Measurements from ENCODE around the gene TIRAP.
"Not testable (repeated sequence)": the region's sequence is repeated elsewhere in the genome, so short reads cannot be mapped to it uniquely, and the experiment has no call there.

The TIRAP gene, protein sequence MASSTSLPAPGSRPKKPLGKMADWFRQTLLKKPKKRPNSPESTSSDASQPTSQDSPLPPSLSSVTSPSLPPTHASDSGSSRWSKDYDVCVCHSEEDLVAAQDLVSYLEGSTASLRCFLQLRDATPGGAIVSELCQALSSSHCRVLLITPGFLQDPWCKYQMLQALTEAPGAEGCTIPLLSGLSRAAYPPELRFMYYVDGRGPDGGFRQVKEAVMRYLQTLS

DNA sequence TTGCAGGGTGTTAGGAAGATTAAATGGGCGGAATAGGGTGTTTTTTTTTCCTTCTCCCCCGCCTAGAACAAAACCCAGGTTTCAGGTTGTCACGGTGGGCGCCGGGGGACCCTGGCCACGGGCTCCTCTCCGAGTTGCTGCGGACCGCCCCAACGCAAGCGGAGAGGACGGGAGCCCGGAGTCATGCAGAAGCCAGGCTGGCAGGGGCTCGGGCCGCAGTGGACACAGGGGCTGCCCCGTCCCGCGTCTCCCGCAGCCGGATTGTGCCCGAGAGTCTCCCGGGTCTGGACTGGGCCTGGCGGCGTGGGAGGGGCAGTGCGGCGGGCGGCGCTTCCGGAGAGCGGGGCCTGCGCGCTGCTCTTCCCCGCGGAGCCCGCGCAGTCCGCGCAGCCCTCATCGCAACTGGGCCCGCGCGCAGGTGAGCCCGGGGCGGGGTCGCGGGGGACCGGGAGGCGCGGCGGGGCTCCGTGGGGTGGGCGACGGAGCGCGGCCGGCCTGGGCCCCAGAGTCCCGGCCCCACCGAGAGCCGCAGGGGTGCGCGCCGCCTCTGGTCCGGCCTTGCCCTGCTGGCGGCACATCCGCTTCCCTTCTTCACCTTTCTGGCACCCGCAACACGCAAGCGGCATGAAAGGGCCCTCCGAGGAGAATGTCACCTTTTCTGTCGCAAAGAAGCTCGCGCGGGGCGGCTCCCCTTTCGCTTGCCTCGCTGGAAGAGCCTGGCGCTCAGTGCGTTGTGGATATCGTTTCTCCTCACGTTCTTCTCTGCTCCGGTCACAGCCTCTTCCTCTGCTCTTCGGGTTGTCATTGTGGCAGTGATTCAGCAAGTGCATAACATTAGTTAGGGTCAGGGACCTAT, at the start of gene TIRAP:
Gene TIRAP (plus strand): TSS at position 358 of the 856 bp plus-strand sequence. CDS start 7,802 bp downstream, outside the sequence.
- DNase-seq = peak; percentile 71

- DNase-seq = no peak
These were observed 49.5 kb upstream of the TIRAP start for GRCh38 chr11:126233391-126233790.

DNA sequence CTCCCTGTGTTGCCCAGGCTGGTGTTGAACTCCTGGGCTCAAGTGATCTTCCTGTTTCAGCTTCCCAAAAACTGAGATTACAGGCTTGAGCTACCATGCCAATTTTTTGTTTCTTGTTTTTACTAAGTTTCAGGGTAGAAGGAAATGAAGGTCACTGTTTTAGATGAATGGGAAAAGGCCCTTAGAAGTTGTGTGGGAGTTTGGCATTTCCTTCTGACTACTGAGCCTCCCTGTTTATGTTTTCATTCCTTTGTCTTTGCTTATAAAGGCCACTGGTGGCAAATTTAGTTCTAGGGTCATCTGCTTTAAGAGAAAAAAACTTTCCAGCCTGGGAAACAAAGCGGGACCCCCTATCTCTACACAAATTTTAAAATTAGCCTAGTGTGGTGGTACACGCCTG, 36.3 kb upstream of the TIRAP start:
- DNase-seq = no peak

GRCh38 chr11:126253265-126253664, 29.6 kb upstream of the TIRAP start:
- no peak for DNase-seq

DNA sequence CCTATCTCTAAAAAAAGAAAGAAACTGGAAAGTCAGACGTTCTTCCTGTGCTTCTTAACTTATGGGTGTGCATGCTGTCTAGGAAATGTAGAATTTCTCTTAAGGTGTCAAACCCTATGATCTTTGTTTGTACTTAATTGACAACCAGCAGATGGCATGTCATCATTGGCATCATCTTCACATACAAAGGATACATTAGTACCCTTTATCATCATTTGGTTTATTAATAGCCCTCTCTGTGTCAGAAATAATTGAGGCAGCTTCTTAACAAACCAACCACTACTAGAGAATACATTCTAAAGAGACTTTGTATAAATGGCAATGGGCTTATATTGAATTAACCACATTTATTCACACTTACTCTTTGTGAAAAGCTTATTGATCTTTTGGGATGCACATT, 28.1 kb upstream of the TIRAP start:
- DNase-seq = no peak

- not testable (repeated sequence) for DNase-seq
These were observed 27.4 kb upstream of the TIRAP start for GRCh38 chr11:126255507-126255906.

DNA sequence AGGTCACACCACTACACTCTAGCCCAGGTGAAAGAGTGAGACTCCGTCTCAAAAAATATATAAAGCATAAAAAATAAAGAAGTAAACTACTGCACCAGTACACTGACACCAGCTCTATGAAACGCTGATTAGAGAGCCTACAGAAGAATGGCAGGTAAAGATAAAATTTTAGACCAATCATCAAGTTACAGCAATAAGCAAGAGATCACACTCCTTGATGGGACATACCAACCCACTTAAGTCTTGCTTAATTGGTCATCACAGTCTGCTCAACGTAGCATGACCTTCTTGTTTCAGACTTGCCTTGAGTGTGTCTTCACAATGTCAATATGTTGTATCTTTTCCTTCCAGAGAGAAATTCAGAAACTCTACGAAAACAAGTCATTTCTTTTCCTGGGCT, 26.7 kb upstream of the TIRAP start:
- no peak for DNase-seq

DNA sequence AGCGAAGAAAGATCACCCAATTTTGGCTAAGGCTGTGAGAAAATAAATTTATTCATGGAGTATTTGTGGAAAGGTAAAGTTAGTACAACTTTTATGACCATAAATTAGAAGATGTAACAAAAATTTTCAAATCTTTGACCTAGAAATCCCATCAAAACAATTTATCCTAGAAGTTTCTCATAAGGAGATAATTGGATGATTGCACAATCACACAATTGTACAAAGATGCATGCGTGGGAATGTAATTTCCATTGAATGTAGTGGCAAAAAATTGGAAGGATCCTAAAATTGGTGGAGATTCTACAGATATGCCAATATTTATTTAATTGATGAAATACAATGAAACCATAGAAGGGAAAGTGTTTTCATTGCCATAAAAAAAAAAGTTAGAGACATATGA, 25.7 kb upstream of the TIRAP start:
- no peak for DNase-seq

DNA sequence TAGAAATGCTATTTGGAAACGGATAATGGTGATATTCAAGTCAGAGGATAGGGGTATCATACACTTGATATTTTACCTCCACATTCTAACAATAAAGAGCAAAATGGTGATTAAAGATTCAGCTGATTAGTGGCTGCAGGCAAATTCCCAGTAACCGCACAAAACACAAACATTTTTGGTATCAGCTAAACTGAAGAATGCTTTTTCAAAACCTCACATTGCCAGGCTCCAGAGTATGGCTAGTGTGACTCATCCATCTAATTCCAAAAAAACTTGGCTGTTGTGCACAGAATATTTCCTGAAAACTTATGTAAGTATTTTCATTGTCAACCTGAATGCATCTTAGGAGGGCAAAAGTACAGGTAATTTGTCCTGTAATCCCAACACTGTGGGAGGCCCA, 25.1 kb upstream of the TIRAP start:
- no peak for DNase-seq

DNA sequence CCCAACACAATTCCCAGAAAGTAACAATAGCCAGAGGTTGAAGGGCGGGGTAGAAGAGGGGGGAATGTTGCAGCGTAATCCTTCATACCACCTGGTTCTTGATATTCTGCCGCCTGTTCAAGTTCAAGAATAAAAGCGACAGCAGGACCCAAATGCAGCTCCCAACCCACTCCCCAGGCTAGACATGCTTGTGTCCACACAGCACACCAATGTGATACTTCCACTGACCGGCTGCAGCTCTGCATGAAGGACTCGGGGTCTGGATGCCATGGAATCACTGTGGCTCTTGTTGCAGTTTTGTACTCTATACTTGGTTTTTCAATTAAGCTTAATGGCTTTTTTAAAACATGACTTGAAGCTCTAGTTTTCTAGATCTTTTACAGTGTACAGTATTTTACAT, 20.7 kb upstream of the TIRAP start:
- no peak for DNase-seq

GRCh38 chr11:126263489-126263888, 19.4 kb upstream of the TIRAP start:
- no peak for DNase-seq

DNA sequence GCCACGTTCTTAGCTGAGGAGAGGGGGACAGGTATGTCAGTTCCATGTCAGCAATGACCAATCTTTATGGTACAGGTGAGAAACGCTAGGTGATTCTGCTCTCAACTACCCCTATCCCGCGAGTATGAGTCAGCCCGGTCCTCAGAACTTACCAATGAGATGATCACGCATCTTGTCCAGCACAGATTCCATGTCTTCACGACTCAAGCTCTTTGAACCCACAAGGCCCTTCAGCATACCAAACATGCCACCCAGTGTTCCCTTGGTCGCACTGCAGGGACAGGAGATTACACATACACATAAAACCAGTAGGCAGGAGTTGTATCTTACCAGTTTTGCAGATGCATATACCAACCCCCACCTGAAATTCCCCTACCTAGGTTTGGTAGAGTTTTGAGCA, 17.1 kb upstream of the TIRAP start:
- no peak for DNase-seq

- no peak for DNase-seq
These were observed 15.2 kb upstream of the TIRAP start for GRCh38 chr11:126267650-126268049.

- no peak for DNase-seq
These were observed 14.6 kb upstream of the TIRAP start for GRCh38 chr11:126268361-126268707.

DNA sequence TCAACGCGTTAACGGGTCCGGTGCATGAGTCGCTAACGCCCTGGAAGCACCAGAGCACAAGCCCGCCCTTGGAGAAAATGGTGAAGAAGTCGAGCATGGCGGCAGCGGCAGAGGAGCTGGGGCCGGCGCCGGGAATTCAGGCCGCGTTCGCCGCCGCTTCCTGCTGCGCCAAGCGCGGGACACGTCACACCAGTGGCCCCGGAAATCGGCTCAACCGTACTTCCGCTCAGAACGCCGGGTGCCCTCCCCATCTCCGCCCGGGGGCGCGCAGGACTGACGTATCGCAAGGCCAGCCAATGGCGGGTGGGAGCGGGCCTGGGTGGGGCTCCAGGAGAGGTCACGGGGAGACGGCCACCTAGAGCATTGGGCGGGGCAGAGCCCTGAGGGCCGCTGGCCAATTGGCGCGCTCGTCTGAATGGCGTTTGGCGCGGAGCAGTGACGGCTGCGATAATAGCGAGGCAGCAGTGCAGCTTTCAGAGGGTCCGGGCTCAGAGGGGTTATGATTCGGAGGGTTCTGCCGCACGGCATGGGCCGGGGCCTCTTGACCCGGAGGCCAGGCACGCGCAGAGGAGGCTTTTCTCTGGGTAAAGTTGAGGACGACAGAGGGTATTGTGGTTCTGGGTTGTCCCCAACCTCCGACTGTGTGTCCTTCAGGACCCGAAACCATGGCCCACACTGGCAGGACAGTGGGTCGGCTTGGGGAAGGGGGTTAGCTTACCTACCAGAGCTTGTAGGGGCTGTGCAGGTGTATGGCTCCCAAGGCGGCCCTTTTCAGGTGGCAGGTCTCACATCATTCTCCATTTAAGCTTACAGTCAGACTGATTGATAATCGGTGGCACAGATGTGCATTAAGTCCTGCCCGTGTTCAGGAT, 13.9 kb upstream of the TIRAP start, which contains the start of the genes FOXRED1 and SRPRA:
Gene FOXRED1 (plus strand): TSS at position 447 of the 872 bp plus-strand sequence. CDS start 53 bp downstream, at position 500.
Gene SRPRA (minus strand): TSS at position 188 of the 872 bp plus-strand sequence. CDS start 91 bp downstream, at position 97.
- DNase-seq = peak; percentile 100

- DNase-seq = no peak
These were observed 5.6 kb upstream of the TIRAP start for GRCh38 chr11:126277322-126277721.

DNA sequence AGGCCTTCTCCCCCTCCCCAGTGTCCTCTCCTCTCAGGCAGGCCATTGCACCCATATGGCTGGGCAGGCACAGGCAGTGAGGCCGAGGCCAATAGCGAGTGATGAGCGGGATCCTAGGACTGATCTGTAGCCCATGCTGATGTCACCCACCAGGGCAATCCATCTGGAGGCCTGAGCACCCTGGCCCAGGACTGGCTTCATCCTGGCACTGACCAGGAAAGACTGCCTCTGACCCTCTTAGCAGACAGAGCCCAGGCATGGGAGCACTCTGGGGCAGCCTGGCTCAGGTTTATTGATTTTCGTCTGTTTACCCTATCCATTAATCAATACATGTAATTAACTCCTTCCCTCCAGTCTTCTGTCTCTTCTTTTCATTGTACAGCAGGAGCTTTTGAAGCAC, 5.1 kb upstream of the TIRAP start:
- no peak for DNase-seq

- DNase-seq = no peak
These were observed 3.7 kb upstream of the TIRAP start for GRCh38 chr11:126279191-126279590.

DNA sequence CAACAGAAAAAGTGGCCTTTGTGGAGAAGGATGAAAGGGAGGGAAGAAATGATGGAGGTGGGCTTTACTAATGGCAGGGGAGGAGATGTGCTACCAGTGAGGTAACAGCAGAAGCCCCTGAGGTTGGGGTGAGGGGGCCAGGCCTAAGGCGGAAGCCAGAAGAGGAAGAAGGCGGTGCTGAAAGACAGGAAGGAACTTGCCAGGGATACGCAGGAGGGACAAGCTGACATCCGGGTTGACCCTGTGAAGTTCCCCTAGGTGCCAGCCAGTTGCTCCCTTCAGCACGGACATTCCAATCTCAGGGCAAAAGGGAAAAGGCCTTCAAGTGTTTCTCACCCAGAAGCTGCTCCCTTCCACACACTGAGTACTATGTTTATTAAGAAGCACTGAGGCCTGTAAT, 2.3 kb upstream of the TIRAP start:
- DNase-seq = no peak

DNA sequence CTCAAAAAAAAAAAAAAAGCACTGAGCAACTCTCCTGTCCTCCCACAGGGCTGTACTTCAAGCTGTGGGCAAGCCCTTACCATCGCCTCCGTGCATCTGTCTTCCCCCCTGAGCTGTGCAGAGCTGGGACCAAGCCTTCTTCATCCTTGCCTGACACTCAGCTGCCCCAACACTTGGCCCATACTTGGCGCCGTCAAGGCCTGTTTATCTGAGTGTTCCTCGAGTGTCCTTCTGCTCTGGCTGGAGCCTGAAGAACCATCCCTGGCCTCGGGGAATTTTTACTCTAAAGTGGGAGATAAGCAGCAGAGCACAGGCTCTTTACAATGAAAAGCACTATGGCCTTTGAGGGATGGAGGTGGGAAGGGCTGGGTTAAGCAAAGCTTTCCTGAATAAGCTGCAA, 1.6 kb upstream of the TIRAP start:
- no peak for DNase-seq

DNA sequence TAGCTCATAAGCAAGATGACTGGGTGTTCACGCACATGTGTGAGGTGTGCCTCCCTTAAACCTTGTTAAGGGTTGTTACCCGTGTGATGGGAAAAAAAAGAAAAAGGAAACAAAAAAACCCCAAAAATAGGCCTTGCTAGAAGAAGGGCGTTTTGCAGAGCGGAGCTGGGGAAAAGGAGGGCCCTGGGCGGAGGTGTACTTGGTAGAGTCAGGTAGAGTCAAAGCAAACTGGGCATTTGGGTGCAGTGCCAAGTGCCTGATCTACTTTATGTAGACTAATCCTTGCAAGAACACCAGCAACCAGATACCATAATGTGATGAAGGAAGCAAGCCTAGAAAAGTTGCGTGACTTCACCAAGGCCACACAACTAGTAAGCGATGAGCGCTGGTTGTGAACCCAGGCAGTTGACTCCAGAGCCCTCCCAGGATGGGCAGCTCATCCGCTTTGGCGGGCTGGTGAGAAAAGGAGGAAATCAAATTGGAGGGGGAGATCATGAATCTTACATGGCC, 1.2 kb upstream of the TIRAP start:
- no peak for DNase-seq

- peak; percentile 52 for DNase-seq
These were observed 545 bp upstream of the TIRAP start for GRCh38 chr11:126282361-126282735.

DNA sequence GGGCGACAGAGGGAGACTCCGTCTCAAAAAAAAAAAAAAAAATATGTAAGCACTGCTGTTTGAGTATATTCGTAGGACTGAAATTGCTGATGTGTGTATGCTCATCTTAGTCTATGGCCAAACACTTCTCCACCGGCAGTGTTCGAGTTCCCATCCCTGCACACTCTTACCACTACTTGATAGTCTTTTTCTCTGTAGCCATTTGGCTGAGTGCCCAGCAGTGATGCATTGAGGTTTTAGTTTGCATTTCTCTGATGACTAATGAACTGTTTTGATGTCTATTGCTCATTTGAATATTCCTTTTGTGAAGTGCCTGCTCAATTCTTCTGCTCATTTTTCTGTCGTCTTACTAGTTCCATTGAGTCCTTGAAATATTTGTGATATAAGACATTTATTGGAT, 1.9 kb downstream of the TIRAP start:
- DNase-seq = peak; percentile 76

Data from activated T-cell treated with anti-CD3 and anti-CD28 coated beads, Interleukin-2, amount 50 U/mL, for 1 hour (primary cell).